H9 (cell line): ENCODE results near the gene SEMA3E. TPM values are rescaled to one million over a fixed set of nuclear protein-coding genes. Genes with fewer than 3 reads are reported as not detected.

Experiments used
- DNase-seq: peaks from one replicate; pipeline ENCODE4 v3.0.0-alpha.2; 2017
- H2AFZ ChIP-seq: one replicate; pipeline ENCODE4 v1.6.1; 2013; ENCODE audit warnings: mild to moderate bottlenecking, low read length, control low read depth, moderate library complexity
- H2AK5ac ChIP-seq: 2 replicates; pipeline ENCODE4 v1.6.1; 2013; ENCODE audit warnings: low read length, control low read depth, mixed read lengths; ENCODE audit not compliant: insufficient read length
- H2BK120ac ChIP-seq: one replicate; pipeline ENCODE4 v1.6.1; 2013; ENCODE audit warnings: low read depth, mild to moderate bottlenecking, low read length, control low read depth, inconsistent platforms; ENCODE audit not compliant: poor library complexity, severe bottlenecking
- H2BK12ac ChIP-seq: 2 replicates; pipeline ENCODE4 v1.6.1; 2013; ENCODE audit warnings: low read length, control low read depth, mixed read lengths, low read depth; ENCODE audit not compliant: insufficient read length
- H2BK15ac ChIP-seq: 2 replicates; pipeline ENCODE4 v1.6.1; 2013; ENCODE audit warnings: low read depth, low read length, control low read depth
- H2BK20ac ChIP-seq: one replicate; pipeline ENCODE4 v1.6.1; 2013; ENCODE audit warnings: low read depth, mild to moderate bottlenecking, low read length, control low read depth, inconsistent platforms; ENCODE audit not compliant: poor library complexity, severe bottlenecking
- H2BK5ac ChIP-seq: 2 replicates; pipeline ENCODE4 v1.6.1; 2013; ENCODE audit warnings: low read length, control low read depth, mixed read lengths; ENCODE audit not compliant: insufficient read length
- H3K14ac ChIP-seq: 2 replicates; pipeline ENCODE4 v1.6.1; 2013; ENCODE audit warnings: low read length, control low read depth; ENCODE audit not compliant: insufficient read depth
- H3K18ac ChIP-seq: 2 replicates; pipeline ENCODE4 v1.6.1; 2013; ENCODE audit warnings: low read depth, mild to moderate bottlenecking, mixed read lengths, low read length, control low read depth; ENCODE audit not compliant: insufficient read length
- H3K23ac ChIP-seq: 2 replicates; pipeline ENCODE4 v1.6.1; 2013; ENCODE audit warnings: low read length, control low read depth, mixed read lengths, low read depth; ENCODE audit not compliant: insufficient read length
- H3K23me2 ChIP-seq: 2 replicates; pipeline ENCODE4 v1.6.1; 2013; ENCODE audit warnings: low read depth, mild to moderate bottlenecking, mixed read lengths, low read length, control low read depth; ENCODE audit not compliant: insufficient read length, poor library complexity, severe bottlenecking
- H3K27ac ChIP-seq: 2 replicates; pipeline ENCODE4 v1.5.1; 2013; ENCODE audit warnings: low read length, control low read depth, mixed read lengths, low read depth; ENCODE audit not compliant: insufficient read length
- H3K27me3 ChIP-seq: 2 replicates; pipeline ENCODE4 v1.6.1; 2013; ENCODE audit warnings: low read length, control low read depth, inconsistent platforms; ENCODE audit not compliant: insufficient read depth
- H3K4ac ChIP-seq: 2 replicates; pipeline ENCODE4 v1.6.1; 2013; ENCODE audit warnings: low read depth, mild to moderate bottlenecking, control low read depth, inconsistent platforms, low read length, moderate library complexity
- H3K4me1 ChIP-seq: 2 replicates; pipeline ENCODE4 v1.6.1; 2013; ENCODE audit warnings: low read length, control low read depth, inconsistent platforms; ENCODE audit not compliant: insufficient read depth
- H3K4me2 ChIP-seq: 2 replicates; pipeline ENCODE4 v1.6.1; 2013; ENCODE audit warnings: low read length, control low read depth, mixed read lengths; ENCODE audit not compliant: insufficient read length, insufficient read depth
- H3K56ac ChIP-seq: 2 replicates; pipeline ENCODE4 v1.6.1; 2013; ENCODE audit warnings: low read depth, mild to moderate bottlenecking, mixed read lengths, low read length, control low read depth; ENCODE audit not compliant: insufficient read length
- H3K79me1 ChIP-seq: 2 replicates; pipeline ENCODE4 v1.6.1; 2013; ENCODE audit warnings: low read depth, mild to moderate bottlenecking, moderate library complexity, low read length, control low read depth, inconsistent platforms; ENCODE audit not compliant: insufficient read depth, poor library complexity, severe bottlenecking
- H3K79me2 ChIP-seq: 2 replicates; pipeline ENCODE4 v1.6.1; 2013; ENCODE audit warnings: low read length, control low read depth, inconsistent platforms; ENCODE audit not compliant: insufficient read depth
- H3K9ac ChIP-seq: 2 replicates; pipeline ENCODE4 v1.6.1; 2013; ENCODE audit warnings: low read length, control low read depth, mixed read lengths; ENCODE audit not compliant: insufficient read length; ENCODE audit errors: extremely low read depth
- H3K9me3 ChIP-seq: one replicate; pipeline ENCODE4 v1.6.1; 2013; ENCODE audit warnings: low read depth, low read length, inconsistent platforms; ENCODE audit not compliant: control insufficient read depth
- H3T11ph ChIP-seq: one replicate; pipeline ENCODE4 v1.6.1; 2013; ENCODE audit warnings: mild to moderate bottlenecking, low read length, control low read depth, inconsistent platforms
- H4K20me1 ChIP-seq: one replicate; pipeline ENCODE4 v1.6.1; 2013; ENCODE audit not compliant: control insufficient read depth, insufficient read length, insufficient read depth
- H4K5ac ChIP-seq: 2 replicates; pipeline ENCODE4 v1.6.1; 2013; ENCODE audit warnings: low read depth, mild to moderate bottlenecking, mixed read lengths, low read length, control low read depth; ENCODE audit not compliant: insufficient read length
- H4K8ac ChIP-seq: replicated peaks from 2 replicates; pipeline ENCODE4 v1.6.1; 2013; ENCODE audit warnings: low read length, control low read depth, mixed read lengths, low read depth; ENCODE audit not compliant: insufficient read length
- H4K91ac ChIP-seq: 2 replicates; pipeline ENCODE4 v1.6.1; 2013; ENCODE audit warnings: low read depth, mild to moderate bottlenecking, moderate library complexity, mixed read lengths, low read length, control low read depth; ENCODE audit not compliant: insufficient read length
- H3K27ac Mint-ChIP-seq, 3 experiments: 2 replicates in 2 of 3; 3 replicates in 1 of 3; pipeline ENCODE4 v1.8.0; 2020 to 2021; ENCODE audit warnings: mixed read lengths in 3 of 3, mild to moderate bottlenecking in 1 of 3, moderate library complexity in 1 of 3
- H3K27me3 Mint-ChIP-seq: 2 replicates; pipeline ENCODE4 v1.8.0; 2021; ENCODE audit warnings: low read depth, mild to moderate bottlenecking, moderate library complexity, mixed read lengths
- H3K36me3 Mint-ChIP-seq, 3 experiments: 2 replicates in 2 of 3; 3 replicates in 1 of 3; pipeline ENCODE4 v1.8.0; 2020 to 2021; ENCODE audit warnings: low read depth in 3 of 3, mixed read lengths in 3 of 3; ENCODE audit not compliant: insufficient read depth in 1 of 3
- H3K4me1 Mint-ChIP-seq, 2 experiments: 2 replicates each; pipeline ENCODE4 v1.8.0; 2020; ENCODE audit warnings: mixed read lengths in 2 of 2
- H3K4me3 Mint-ChIP-seq, 2 experiments: 2 replicates in 1 of 2; 3 replicates in 1 of 2; pipeline ENCODE4 v1.8.0; 2020 to 2021; ENCODE audit warnings: mild to moderate bottlenecking in 2 of 2, mixed read lengths in 2 of 2, moderate library complexity in 1 of 2
- H3K9me3 Mint-ChIP-seq, 2 experiments: 2 replicates in 1 of 2; 3 replicates in 1 of 2; pipeline ENCODE4 v1.8.0; 2020; ENCODE audit warnings: mild to moderate bottlenecking in 2 of 2, mixed read lengths in 2 of 2, moderate library complexity in 1 of 2
- CTCF ChIP-seq: fragments of 200-600 bp; sonication (generic); conservative IDR thresholded peaks from 3 replicates; pipeline ENCODE4 v1.8.0; 2021; ENCODE audit warnings: antibody characterized with exemption, mild to moderate bottlenecking
- WGBS: extraction: QIAGEN DNeasy Blood & Tissue Kit; methylation state at CpG from one replicate; pipeline ENCODE4 v1.1.7; 2013; ENCODE audit warnings: missing lambda C conversion rate, low lambda C conversion rate, mixed read lengths; ENCODE audit not compliant: insufficient read length; ENCODE audit errors: extremely low coverage; 5-methylcytosine and 5-hydroxymethylcytosine counted together
- total RNA-seq: library from RNA; stranded (reverse); gene quantifications from 2 replicates; pipeline ENCODE4 v1.2.1, GENCODE V29; 2021

The SEMA3E gene
- total RNA-seq, 1 experiment from 2014 or later = 0.39 TPM

- no peaks in the 10 kb centered on the region for H3K9me3 Mint-ChIP-seq
- no peaks in the 10 kb centered on the region for H3K27me3 ChIP-seq
- no peak overlapping the region for H2BK5ac ChIP-seq
- H3K4me1 ChIP-seq = no peaks in the 10 kb centered on the region
- no peaks in the 10 kb centered on the region for H4K20me1 ChIP-seq
- H2BK12ac ChIP-seq = no peak overlapping the region
- no peak overlapping the region for H3K9ac ChIP-seq
- no peak overlapping the region for H3K56ac ChIP-seq
- no peak overlapping the region for H2AFZ ChIP-seq
- no peaks in the 10 kb centered on the region for H3K36me3 Mint-ChIP-seq
- no peaks in the 10 kb centered on the region for H3K9me3 ChIP-seq
- H3K4me1 Mint-ChIP-seq = no peaks in the 10 kb centered on the region; a peak in 1 of 4 replicates
- no peak overlapping the region for H2AK5ac ChIP-seq
- H3K4me2 ChIP-seq = no peak overlapping the region
- H3K79me1 ChIP-seq = no peaks in the 10 kb centered on the region
- H3K4ac ChIP-seq = no peak overlapping the region
- H4K91ac ChIP-seq = no peak overlapping the region
- no peak for DNase-seq
- no peak overlapping the region for H4K8ac ChIP-seq
- no peak overlapping the region for H4K5ac ChIP-seq
- WGBS = no CpG with 5 or more reads among the region's 1 CpG
- H3K23me2 ChIP-seq = no peaks in the 10 kb centered on the region
- H3K27me3 Mint-ChIP-seq = no peaks in the 10 kb centered on the region
- TF ChIP-seq CTCF = no peak
- no peak overlapping the region for H3K4me3 Mint-ChIP-seq
- no peak overlapping the region for H3K14ac ChIP-seq
- no peak overlapping the region for H3K18ac ChIP-seq
- no peak overlapping the region for H3K27ac Mint-ChIP-seq
- H3T11ph ChIP-seq = no peak overlapping the region
- H3K27ac ChIP-seq = no peak overlapping the region
- no peak overlapping the region for H2BK120ac ChIP-seq
- H2BK20ac ChIP-seq = no peak overlapping the region
- H2BK15ac ChIP-seq = no peak overlapping the region
- H3K79me2 ChIP-seq = no peaks in the 10 kb centered on the region
- H3K23ac ChIP-seq = no peak overlapping the region
These were observed 335.0 kb downstream of the SEMA3E start for GRCh38 chr7:83313931-83314330.
